NCI-H2107 treated with DMSO at 0.1 percent for 48 hours (cell line): ENCODE measurements around the gene DCTN2.
A peak's percentile ranks its signal among the peaks of the same experiment; 100 is the strongest.
"Not testable (repeated sequence)": the region's sequence is repeated elsewhere in the genome, so short reads cannot be mapped to it uniquely, and the experiment has no call there.

Source experiments
- DNase-seq: peaks from one replicate; lab custom pipeline; 2025; ENCODE audit not compliant: unreplicated experiment; lab: John Stamatoyannopoulos, UW

DCTN2 gene

DNA sequence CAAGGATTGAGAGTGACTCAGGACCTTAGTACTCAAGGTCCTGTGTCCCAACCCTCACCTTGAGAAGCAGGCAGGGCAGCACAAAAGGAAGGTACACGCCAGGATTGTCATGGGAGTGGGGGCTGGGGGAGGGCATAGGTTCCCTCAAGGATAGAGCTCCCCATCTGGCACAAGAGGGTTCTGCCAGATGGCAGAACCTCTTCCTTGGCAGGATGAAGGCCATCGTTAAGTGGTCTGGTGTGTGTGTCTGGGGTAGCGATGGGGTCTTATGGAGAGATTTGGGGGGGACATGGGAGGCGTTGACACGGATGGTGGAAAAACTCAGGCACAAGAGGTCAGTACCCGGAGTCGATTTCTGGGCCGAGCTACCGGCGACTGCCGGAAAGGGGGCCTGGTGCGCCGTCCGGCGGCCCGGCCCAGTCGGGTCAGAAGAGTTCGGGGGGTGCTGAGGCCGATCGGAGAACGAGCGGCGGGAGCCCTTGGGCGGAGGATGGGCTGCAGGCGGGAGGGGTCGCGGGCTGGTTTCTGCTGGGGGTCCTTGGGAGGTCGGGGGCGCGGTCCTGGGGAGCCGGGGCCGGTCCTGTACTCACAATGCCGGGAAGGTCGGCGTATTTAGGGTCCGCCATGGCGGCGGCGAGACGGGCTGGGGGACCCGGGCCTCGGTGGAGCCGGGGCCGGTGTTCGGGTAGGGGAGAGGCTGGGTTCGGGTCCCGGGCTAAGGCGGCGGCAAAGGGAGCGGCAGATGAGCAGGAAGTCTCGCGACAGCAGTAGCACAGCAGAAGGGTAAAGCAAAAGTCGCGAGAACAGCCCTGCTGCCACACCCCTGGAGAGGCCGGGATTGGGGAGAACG is at the start of gene DCTN2:
DCTN2 (minus strand) TSS at position 755 of the 850 bp plus-strand sequence; CDS start at position 626, 129 bp downstream.
- peak; percentile 22 for DNase-seq

DNA sequence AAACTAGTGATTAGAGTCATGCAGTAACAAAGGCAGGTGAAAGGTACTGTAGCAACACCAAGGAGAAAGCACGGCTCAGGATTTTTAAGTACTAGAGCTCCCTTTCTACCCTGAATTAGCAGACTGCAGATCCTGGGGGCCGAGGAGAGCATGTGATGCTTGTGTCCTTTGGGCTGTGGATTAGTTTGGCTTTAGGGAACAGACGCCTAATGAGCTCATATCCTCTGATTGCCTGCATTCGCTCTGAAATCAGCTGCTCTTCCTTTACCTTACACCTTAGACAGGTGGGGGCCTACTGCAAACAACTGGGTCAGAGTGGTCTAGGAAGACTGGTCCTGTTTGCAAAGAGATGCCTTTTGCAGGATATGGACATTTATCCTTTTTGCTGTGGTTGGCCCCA is 46.2 kb upstream of the DCTN2 start:
- no peak for DNase-seq

GRCh38 chr12:57592551-57593165 is 45.7 kb upstream of the DCTN2 start:
- no peak for DNase-seq

DNA sequence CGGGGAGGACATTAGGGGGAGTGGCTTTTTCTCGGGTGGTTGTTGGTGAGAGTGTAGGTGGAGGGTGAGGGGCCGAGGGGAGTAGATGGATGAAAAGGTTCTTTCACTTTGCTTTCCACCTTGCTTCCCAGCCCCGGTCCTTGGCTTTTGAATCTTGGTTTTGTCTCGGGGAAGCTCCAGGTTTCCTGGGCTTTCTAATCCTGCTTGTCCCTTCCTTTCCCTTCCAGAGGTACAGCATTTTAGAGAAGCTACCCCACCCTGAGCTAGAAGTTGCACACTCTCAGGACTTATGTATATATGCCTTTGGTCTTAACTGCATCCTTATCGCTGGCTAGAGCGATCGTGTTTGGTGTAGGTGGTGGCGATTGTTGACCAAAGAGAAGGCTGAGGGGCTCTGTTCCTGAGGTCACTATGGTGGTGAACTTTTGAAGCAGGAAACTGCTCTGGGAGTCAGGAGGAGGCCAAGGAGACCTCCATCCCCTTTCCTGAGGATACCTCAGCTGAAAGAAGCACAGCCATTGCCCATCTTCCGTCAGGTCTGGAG is 44.9 kb upstream of the DCTN2 start:
- no peak for DNase-seq

DNA sequence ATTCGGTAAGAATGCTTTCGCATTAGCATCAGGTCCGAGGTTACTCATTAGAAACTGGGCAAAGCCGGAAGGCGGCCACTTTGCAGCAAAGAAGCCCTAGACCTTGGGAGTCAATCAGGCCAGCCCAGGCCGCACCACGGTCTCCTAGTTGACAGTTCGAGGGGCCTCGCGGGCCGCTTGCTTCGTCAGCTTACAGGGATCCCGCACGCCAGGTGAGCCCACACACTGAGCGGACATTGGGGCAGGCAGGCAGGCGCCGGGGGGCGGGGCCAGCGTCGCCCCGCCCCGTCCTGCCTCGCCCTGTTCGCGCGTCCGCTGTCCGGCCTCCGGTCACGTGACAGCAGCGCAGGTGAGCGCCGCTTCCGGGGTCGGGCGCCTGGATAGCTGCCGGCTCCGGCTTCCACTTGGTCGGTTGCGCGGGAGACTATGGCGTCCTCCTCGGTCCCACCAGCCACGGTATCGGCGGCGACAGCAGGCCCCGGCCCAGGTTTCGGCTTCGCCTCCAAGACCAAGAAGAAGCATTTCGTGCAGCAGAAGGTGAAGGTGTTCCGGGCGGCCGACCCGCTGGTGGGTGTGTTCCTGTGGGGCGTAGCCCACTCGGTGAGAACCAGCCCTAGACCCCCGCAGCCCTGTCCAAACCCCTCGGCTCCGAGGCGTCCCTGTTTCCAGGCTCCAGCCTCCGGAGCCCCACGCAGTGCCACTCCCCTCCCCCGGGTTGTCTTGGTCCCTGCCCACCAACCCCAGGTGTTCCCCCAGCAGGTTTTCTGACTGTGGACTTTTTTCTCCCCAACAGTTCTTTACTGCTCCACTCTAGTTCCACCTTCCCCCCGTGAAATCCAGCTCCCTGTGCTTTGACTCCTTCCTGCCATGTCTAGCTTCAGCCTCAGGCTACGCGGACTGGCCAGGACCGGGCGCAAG is 44.1 kb upstream of the DCTN2 start, which contains the start of gene PIP4K2C:
PIP4K2C (plus strand) TSS at position 329 of the 918 bp plus-strand sequence; CDS start at position 427, 98 bp downstream.
- DNase-seq = peak; percentile 76

- no peak for DNase-seq
Observed at GRCh38 chr12:57590479-57590863, 43.5 kb upstream of the DCTN2 start.

DNA sequence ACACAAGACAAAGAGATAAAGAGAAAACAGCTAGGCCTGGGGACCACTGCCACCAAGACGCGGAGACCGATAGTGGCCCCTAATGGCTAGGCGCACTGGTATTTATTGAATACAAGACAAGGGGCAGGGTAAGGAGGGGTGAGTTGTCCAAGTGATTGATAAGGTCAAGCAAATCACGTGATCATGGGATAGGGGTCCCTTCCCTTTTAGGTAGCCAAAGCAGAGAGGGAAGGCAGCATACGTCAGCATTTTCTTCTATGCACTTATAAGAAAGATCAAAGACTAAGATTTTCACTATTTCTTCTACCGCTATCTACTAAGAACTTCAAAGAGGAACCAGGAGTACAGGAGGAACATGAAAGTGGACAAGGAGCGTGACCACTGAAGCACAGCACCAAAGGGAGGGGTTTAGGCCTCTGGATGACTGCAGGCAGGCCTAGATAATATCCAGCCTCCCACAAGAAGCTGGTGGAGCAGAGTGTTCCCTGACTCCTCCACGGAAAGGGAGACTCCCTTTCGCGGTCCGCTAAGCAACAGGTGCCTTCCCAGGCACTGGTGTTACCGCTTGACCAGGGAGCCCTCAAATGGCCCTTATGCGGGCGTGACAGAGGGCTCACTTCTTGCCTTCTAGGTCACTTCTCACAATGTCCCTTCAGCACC is 42.1 kb upstream of the DCTN2 start:
- DNase-seq = not testable (repeated sequence)

- DNase-seq = no peak
Observed at GRCh38 chr12:57586832-57587429, 39.9 kb upstream of the DCTN2 start.

DNA sequence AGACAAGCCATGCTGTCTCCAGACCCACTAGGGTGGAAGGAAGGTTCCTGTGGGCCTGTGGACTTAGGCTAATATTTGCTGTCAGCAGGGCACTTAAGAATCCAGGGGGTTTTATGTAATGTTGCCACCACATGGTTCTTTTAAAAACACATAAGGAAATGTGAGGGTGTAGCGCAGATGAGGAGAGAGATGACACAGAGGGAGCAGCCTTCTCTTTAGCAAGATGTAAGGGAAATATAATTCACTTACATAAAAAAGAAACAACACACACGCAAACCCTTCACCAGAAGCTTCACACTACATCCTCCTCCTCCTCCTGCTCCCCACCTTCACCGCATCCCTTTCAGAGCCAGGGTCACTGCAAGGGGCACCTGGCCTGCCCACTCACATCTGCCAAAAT is 39.1 kb upstream of the DCTN2 start:
- no peak for DNase-seq

DNA sequence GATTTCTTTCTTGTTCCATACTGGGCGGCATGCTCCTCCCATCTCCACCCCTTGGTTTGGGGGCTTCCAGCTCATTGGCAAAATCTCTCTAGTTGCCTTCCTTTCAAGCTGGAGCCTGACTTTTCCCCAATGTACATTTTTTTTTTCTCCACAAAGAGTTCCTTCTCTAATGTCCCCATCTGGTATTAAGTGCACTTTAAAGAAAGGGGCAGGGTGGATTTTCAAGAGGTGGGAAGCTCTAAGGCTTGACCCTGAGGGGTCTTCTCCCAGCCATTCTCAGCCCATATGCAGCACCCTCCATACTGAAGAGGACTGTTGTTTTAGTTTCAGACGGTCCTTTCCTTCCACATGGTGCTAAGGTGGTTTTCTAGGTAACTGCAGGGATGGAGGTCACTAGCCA is 38.2 kb upstream of the DCTN2 start:
- no peak for DNase-seq

GRCh38 chr12:57584690-57585089 is 37.7 kb upstream of the DCTN2 start:
- no peak for DNase-seq

GRCh38 chr12:57584050-57584449 is 37.1 kb upstream of the DCTN2 start:
- no peak for DNase-seq

GRCh38 chr12:57583008-57583831 is 36.2 kb upstream of the DCTN2 start:
- peak; percentile 79 for DNase-seq

DNA sequence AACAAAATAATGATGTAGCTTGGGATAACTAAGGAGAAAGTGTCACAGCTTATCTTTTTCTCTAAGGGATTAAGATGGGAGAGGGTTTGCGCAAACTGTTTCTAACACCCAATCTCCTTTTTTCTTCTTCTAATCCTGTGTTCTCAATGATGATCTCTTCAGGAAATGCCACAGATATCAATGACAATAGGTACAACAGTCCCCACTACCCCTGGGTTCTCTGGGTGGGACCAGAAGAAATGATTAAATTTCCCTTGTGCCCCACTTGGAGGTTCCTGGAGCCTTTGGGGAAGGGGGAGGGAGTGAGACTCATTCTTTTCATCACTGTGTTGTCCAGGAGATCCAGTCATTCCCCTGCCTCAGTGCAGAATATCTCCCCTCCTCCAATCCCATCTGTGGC is 35.4 kb upstream of the DCTN2 start:
- no peak for DNase-seq

DNA sequence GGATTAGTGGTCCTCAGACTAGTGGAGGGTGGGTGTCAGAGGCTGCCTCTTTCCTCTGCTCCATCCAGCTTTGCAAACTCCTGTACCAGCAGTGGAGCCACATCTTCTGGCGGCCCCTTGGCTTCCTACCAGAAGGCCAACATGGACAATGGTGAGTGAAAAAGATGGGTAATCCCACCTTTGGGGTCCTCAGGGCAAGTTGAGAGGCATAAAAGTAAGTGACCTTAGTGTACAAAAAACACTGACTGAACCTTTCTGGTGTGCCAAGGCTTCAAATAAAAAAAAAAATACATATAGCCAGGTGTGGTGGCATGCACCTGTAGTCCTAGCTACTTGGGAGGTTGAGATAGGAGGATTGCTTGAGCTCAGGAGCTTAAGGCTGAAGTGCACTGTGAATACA is 34.8 kb upstream of the DCTN2 start:
- no peak for DNase-seq

- DNase-seq = no peak
Observed at GRCh38 chr12:57580466-57580795, 33.4 kb upstream of the DCTN2 start.

DNA sequence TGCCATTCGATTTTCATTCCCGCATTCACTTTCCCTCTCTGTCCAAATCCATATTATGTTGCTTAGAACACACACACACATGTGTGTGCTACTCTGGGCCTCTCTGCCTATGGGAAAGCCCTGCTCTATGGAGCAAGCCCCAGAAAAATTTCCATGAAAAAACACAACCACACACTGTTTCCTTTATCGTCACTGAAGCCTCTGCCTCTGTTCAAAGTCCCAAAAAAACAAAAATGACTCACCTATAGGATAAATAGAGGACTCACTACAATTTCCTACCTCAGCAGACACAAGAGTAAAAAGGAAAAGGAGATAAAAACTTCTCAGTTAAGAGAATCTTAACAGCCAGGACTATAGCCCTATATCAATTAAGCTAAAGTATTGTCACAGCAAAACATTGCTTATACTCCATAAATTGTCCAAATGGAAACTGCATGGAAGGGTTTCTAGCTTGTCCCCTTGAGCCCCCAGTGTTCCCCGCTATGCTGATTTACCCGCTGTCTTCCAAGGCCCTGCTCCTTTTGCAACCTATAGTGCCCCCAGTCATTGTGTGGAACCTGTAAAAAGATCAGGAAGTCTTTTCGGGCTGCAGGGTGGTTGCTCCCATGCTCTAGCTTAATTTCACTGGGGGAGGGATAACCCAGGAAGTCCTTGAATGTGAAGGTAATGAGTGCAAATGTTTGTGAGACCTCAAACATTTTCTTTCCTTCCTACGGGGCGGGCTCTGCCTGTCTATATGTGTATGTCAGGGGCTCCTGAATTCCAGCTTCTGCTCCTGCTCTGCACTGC is 32.9 kb upstream of the DCTN2 start:
- DNase-seq = no peak

- DNase-seq = no peak
Observed at GRCh38 chr12:57579011-57579410, 32.0 kb upstream of the DCTN2 start.
